ENCODE data around the gene PELI2. TPM values are rescaled to one million over a fixed set of nuclear protein-coding genes. Genes with fewer than 3 reads are reported as not detected.

PELI2 gene
- total RNA-seq, 1 experiment from 2014 or later: 2.0 TPM

DNA sequence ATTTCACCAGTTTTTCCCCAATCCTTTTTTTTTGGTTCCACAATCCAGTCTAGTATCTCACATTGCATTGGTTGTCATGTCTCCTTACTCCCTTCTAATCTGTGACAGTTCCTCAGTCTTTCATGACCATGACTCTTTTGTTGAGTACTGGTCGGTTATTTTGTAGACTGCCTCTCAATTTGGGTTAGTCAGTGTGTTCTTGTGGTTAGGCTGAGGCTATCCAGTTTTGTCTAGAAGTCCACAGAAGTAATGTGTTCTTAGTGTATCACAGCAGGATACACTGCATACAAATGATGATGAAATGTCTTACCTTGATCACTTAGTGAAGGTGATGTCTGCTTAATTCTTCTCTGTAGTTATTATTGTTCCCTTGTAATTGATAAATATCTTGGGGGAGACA, 24.8 kb downstream of the PELI2 start:
- no peak for ATAC-seq
- BruUV-seq (replicated peaks): no TSS peak

DNA sequence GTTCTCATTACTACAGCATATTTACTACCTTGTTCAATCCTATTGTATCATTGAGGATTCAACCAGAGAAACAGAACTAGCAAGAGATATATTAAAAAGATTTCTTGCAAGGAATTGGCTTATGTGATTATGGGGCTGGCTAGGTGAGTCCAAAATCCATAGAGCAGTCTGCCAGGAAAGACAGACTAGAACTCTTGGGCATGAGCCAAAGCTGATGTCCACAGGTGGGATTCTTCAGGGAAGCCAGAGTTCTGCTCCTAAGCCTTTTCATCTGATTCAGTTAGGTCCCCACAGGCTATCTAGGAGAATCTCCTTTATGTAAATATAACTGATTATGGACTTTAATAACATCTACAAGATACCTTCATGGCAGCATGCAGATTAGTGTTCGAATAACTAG, 26.0 kb downstream of the PELI2 start:
- ATAC-seq (no peak), DNase-seq (ENCODE audit: low read depth, low spot score) (no peak)
- CTCF ChIA-PET: no interaction called here
- intact Hi-C loops (cut with micrococcal nuclease): no loop called here
- Histone ChIP-seq H3K27ac (ENCODE audit: low read depth, low read length) (no peak overlapping the region), H3K27me3 (ENCODE audit: insufficient read depth, low read length) (peaks cover 89% of the 10 kb centered on the region), H3K36me3 (ENCODE audit: control insufficient read depth in 1 of 2, insufficient read depth in 2 of 2, low read length in 2 of 2) (no peaks in the 10 kb centered on the region), H3K9ac (ENCODE audit: low read length) (no peak overlapping the region), H4K20me1 (ENCODE audit: insufficient read depth) (no peaks in the 10 kb centered on the region), H3K4me2 (ENCODE audit: low read length) (no peak overlapping the region), H3K79me2 (ENCODE audit: insufficient read depth, low read length) (no peaks in the 10 kb centered on the region), H3K9me2 (ENCODE audit: insufficient read depth) (no peaks in the 10 kb centered on the region), H3K4me1 (ENCODE audit: control insufficient read depth in 1 of 2, insufficient read depth in 2 of 2, low read length in 2 of 2) (no peaks in the 10 kb centered on the region), H3K9me3 (ENCODE audit: control insufficient read depth in 1 of 2, insufficient read depth in 1 of 2, low read depth in 1 of 2, low read length in 2 of 2) (no peaks in the 10 kb centered on the region), H3K4me3 (replicated peaks in 1 of 2; ENCODE audit: low read depth in 1 of 2, low read length in 2 of 2) (no peak overlapping the region), H2AFZ (ENCODE audit: low read depth, low read length, poor library complexity, severe bottlenecking) (no peak overlapping the region)
- RAD21 ChIA-PET (ENCODE audit: low non-redundant PET in 1 of 2, low total read pairs in 2 of 2, uncharacterized antibody in 2 of 2, unreplicated experiment in 2 of 2): no interaction called here
- POLR2A ChIA-PET: no interaction called here
- BruUV-seq (replicated peaks): no TSS peak
- no peak for TF ChIP-seq RAD21 (IDR thresholded peaks at IDR 0.05; ENCODE audit: low read depth)
- TF ChIP-seq, protein P1, sequence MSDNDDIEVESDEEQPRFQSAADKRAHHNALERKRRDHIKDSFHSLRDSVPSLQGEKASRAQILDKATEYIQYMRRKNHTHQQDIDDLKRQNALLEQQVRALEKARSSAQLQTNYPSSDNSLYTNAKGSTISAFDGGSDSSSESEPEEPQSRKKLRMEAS (IDR thresholded peaks at IDR 0.05): no peak
- TF ChIP-seq JUND (IDR thresholded peaks at IDR 0.05): no peak
- no peak for TF ChIP-seq CTCF (IDR thresholded peaks at IDR 0.05 in 2 of 3, conservative IDR thresholded peaks at IDR 0.05 in 1 of 3; ENCODE audit: borderline replicate concordance in 1 of 3, insufficient read depth in 1 of 3, low read depth in 2 of 3, low read length in 2 of 3)
- no peak for TF ChIP-seq CEBPB (IDR thresholded peaks at IDR 0.05; ENCODE audit: low read depth)
- TF ChIP-seq ZFX (IDR thresholded peaks at IDR 0.05): no peak
- no peak for TF ChIP-seq ELF1 (IDR thresholded peaks at IDR 0.05; ENCODE audit: borderline replicate concordance, low read depth)
- TF ChIP-seq, protein P2, sequence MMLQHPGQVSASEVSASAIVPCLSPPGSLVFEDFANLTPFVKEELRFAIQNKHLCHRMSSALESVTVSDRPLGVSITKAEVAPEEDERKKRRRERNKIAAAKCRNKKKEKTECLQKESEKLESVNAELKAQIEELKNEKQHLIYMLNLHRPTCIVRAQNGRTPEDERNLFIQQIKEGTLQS (IDR thresholded peaks at IDR 0.05): no peak
- no peak for TF ChIP-seq ZBTB33 (IDR thresholded peaks at IDR 0.05; ENCODE audit: extremely low read depth, insufficient replicate concordance, low read length)
- no peak for TF ChIP-seq EZH2 (IDR thresholded peaks at IDR 0.05)
- TF ChIP-seq, protein P3, sequence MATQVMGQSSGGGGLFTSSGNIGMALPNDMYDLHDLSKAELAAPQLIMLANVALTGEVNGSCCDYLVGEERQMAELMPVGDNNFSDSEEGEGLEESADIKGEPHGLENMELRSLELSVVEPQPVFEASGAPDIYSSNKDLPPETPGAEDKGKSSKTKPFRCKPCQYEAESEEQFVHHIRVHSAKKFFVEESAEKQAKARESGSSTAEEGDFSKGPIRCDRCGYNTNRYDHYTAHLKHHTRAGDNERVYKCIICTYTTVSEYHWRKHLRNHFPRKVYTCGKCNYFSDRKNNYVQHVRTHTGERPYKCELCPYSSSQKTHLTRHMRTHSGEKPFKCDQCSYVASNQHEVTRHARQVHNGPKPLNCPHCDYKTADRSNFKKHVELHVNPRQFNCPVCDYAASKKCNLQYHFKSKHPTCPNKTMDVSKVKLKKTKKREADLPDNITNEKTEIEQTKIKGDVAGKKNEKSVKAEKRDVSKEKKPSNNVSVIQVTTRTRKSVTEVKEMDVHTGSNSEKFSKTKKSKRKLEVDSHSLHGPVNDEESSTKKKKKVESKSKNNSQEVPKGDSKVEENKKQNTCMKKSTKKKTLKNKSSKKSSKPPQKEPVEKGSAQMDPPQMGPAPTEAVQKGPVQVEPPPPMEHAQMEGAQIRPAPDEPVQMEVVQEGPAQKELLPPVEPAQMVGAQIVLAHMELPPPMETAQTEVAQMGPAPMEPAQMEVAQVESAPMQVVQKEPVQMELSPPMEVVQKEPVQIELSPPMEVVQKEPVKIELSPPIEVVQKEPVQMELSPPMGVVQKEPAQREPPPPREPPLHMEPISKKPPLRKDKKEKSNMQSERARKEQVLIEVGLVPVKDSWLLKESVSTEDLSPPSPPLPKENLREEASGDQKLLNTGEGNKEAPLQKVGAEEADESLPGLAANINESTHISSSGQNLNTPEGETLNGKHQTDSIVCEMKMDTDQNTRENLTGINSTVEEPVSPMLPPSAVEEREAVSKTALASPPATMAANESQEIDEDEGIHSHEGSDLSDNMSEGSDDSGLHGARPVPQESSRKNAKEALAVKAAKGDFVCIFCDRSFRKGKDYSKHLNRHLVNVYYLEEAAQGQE (IDR thresholded peaks at IDR 0.05; ENCODE audit: low read depth): no peak
- no peak for TF ChIP-seq CBX3 (IDR thresholded peaks at IDR 0.05; ENCODE audit: low read depth)
- no peak for TF ChIP-seq EGR1 (IDR thresholded peaks at IDR 0.05; ENCODE audit: low read depth)
- TF ChIP-seq FOSL1 (IDR thresholded peaks at IDR 0.05; ENCODE audit: low read depth): no peak

More for the DNA sequence above, 24.8 kb downstream of the PELI2 start:
- ChIA-PET RAD21 (ENCODE audit: low non-redundant PET in 1 of 2, low total read pairs in 2 of 2, uncharacterized antibody in 2 of 2, unreplicated experiment in 2 of 2) (no interaction called here), POLR2A (no interaction called here), CTCF (no interaction called here)
- H3K27ac ChIP-seq (ENCODE audit: low read depth, low read length): no peak overlapping the region
- no peak for TF ChIP-seq SIN3A (IDR thresholded peaks at IDR 0.05; ENCODE audit: low read depth)
- no peak for TF ChIP-seq EZH2phosphoT487 (IDR thresholded peaks at IDR 0.05; ENCODE audit: borderline replicate concordance)
- no peaks in the 10 kb centered on the region for H3K9me3 ChIP-seq (ENCODE audit: control insufficient read depth in 1 of 2, insufficient read depth in 1 of 2, low read depth in 1 of 2, low read length in 2 of 2)
- H3K79me2 ChIP-seq (ENCODE audit: insufficient read depth, low read length): no peaks in the 10 kb centered on the region
- no peaks in the 10 kb centered on the region for H3K4me1 ChIP-seq (ENCODE audit: control insufficient read depth in 1 of 2, insufficient read depth in 2 of 2, low read length in 2 of 2)
- H2AFZ ChIP-seq (ENCODE audit: low read depth, low read length, poor library complexity, severe bottlenecking): no peak overlapping the region
- H3K4me2 ChIP-seq (ENCODE audit: low read length): no peak overlapping the region
- H3K9me2 ChIP-seq (ENCODE audit: insufficient read depth): no peaks in the 10 kb centered on the region
- H3K9ac ChIP-seq (ENCODE audit: low read length): no peak overlapping the region
- H3K4me3 ChIP-seq (replicated peaks in 1 of 2; ENCODE audit: low read depth in 1 of 2, low read length in 2 of 2): no peak overlapping the region
- peaks cover 89% of the 10 kb centered on the region for H3K27me3 ChIP-seq (ENCODE audit: insufficient read depth, low read length)
- no peak for DNase-seq (ENCODE audit: low read depth, low spot score)
- intact Hi-C loops (cut with micrococcal nuclease): no loop called here
- H3K36me3 ChIP-seq (ENCODE audit: control insufficient read depth in 1 of 2, insufficient read depth in 2 of 2, low read length in 2 of 2): no peaks in the 10 kb centered on the region
- no peaks in the 10 kb centered on the region for H4K20me1 ChIP-seq (ENCODE audit: insufficient read depth)
